Measurements from ENCODE around the gene ADGRA1.

ADGRA1 gene

DNA sequence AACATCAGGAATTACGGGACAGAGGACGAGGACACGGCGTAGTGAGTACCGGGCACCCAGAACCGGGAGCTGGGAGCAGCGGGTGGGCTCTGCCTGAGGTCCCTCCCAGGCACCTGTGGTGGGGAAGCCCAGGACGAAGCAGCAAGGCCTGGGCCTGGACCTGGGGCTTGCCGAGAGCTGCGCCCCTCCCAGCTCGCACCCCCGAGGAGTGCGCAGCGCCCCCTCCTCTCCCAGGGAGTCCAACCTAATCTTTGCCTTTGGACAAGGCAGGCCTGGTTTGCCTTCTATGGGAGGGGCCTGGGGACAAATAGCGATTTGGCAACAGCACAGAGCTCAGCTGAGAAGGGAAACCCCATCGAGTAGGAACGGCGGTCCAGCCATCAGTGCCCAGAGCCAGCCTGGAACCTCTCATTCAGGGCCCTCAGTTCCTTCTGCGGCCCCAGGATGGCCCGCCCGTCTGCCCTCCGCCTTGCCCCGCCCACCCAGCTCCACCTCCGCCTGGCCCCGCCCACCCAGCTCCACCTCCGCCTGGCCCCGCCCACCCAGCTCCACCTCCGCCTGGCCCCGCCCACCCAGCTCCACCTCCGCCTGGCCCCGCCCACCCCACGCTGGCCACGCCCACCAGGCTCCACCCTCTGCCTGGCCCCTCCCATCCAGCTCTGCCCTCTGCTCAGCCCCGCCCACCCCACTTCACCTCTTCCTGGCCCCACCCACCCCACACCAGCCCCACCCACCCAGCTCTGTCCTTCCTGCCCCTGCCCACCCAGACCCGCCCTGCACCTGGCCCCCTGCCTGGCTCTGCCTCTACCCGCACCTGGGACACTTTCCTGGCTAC lies 39.8 kb downstream of the ADGRA1 start:
- Histone ChIP-seq H3K79me2 (ENCODE audit: insufficient read depth, low read depth) (no peaks in the 10 kb centered on the region), H4K20me1 (ENCODE audit: insufficient read depth) (no peaks in the 10 kb centered on the region), H3K9ac (no peak overlapping the region), H3K27ac (no peak overlapping the region), H3K36me3 (ENCODE audit: insufficient read depth) (no peaks in the 10 kb centered on the region), H3K4me2 (no peak overlapping the region), H2AFZ (ENCODE audit: low read depth) (no peak overlapping the region), H3K27me3 (ENCODE audit: insufficient read depth, low read depth) (peaks cover 3% of the 10 kb centered on the region; the same call in 1 of the 2 replicates), H3K4me1 (ENCODE audit: low read depth, poor library complexity, severe bottlenecking) (no peaks in the 10 kb centered on the region), H3K4me3 (IDR thresholded peaks at IDR 0.05; ENCODE audit: insufficient read depth, low read depth, low read length) (no peak overlapping the region)
- TF ChIP-seq, protein P1, sequence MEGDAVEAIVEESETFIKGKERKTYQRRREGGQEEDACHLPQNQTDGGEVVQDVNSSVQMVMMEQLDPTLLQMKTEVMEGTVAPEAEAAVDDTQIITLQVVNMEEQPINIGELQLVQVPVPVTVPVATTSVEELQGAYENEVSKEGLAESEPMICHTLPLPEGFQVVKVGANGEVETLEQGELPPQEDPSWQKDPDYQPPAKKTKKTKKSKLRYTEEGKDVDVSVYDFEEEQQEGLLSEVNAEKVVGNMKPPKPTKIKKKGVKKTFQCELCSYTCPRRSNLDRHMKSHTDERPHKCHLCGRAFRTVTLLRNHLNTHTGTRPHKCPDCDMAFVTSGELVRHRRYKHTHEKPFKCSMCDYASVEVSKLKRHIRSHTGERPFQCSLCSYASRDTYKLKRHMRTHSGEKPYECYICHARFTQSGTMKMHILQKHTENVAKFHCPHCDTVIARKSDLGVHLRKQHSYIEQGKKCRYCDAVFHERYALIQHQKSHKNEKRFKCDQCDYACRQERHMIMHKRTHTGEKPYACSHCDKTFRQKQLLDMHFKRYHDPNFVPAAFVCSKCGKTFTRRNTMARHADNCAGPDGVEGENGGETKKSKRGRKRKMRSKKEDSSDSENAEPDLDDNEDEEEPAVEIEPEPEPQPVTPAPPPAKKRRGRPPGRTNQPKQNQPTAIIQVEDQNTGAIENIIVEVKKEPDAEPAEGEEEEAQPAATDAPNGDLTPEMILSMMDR (conservative IDR thresholded peaks at IDR 0.05; ENCODE audit: low read depth, low read length): no peak

DNA sequence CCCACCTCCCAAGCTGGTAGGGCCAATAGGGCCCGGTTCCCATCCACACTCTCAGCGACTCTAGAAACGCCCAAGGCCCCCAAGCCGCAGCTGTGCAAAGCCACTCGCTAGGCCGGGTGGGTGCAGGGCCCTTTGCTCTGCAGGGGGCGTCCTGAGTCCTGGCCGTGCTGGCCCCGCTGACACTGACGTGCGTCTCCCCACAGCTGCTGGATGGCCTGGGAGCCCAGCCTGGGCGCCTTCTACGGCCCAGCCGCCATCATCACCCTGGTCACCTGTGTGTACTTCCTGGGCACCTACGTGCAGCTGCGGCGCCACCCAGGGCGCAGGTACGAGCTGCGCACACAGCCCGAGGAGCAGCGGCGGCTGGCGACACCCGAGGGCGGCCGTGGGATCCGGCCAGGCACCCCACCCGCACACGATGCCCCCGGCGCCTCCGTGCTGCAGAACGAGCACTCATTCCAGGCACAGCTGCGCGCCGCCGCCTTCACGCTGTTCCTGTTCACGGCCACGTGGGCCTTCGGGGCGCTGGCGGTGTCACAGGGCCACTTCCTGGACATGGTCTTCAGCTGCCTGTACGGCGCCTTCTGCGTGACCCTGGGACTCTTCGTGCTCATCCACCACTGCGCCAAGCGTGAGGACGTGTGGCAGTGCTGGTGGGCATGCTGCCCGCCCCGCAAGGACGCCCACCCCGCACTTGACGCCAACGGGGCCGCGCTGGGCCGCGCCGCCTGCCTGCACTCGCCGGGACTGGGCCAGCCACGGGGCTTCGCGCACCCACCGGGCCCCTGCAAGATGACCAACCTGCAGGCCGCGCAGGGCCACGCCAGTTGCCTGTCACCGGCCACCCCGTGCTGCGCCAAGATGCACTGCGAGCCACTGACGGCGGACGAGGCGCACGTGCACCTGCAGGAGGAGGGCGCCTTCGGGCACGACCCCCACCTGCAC lies 40.7 kb downstream of the ADGRA1 start:
- Histone ChIP-seq H3K36me3 (ENCODE audit: insufficient read depth) (no peaks in the 10 kb centered on the region), H3K9ac (no peak overlapping the region), H3K27ac (no peak overlapping the region), H3K79me2 (ENCODE audit: insufficient read depth, low read depth) (no peaks in the 10 kb centered on the region), H3K4me3 (IDR thresholded peaks at IDR 0.05; ENCODE audit: insufficient read depth, low read depth, low read length) (no peak overlapping the region), H3K4me1 (ENCODE audit: low read depth, poor library complexity, severe bottlenecking) (no peaks in the 10 kb centered on the region), H4K20me1 (ENCODE audit: insufficient read depth) (no peaks in the 10 kb centered on the region), H3K4me2 (no peak overlapping the region), H2AFZ (ENCODE audit: low read depth) (no peak overlapping the region), H3K27me3 (ENCODE audit: insufficient read depth, low read depth) (peaks cover 3% of the 10 kb centered on the region; the same call in 1 of the 2 replicates)
- TF ChIP-seq, protein P1 (conservative IDR thresholded peaks at IDR 0.05; ENCODE audit: low read depth, low read length): no peak

DNA sequence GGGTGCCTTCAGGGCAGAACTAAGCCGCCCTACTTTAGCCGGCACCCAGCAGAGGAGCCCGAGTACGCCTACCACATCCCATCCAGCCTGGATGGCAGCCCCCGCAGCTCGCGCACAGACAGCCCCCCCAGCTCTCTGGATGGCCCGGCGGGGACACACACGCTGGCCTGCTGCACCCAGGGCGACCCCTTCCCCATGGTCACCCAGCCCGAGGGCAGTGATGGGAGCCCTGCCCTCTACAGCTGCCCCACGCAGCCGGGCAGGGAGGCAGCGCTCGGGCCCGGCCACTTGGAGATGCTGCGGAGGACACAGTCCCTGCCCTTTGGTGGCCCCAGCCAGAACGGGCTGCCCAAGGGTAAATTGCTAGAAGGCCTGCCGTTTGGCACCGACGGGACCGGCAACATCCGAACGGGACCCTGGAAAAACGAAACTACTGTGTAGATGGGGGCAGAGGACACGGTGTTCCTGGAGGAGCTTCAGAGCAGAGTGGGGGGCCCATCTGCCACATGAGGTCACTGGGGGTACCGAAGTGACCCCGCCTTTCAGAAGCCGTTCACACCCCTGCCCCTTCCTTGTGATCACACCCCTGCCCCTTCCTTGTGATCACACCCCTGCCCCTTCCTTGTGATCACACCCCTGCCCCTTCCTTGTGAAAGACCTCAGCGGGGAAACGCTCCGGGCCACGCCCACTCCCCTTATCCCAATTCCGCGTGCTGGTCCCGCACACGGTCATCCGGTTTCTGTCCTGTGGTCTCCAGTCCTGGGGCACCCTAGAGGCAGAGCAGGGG lies 41.5 kb downstream of the ADGRA1 start:
- Histone ChIP-seq H3K4me1 (ENCODE audit: low read depth, poor library complexity, severe bottlenecking) (no peaks in the 10 kb centered on the region), H3K4me2 (no peak overlapping the region), H4K20me1 (ENCODE audit: insufficient read depth) (no peaks in the 10 kb centered on the region), H3K27ac (no peak overlapping the region), H3K36me3 (ENCODE audit: insufficient read depth) (no peaks in the 10 kb centered on the region), H3K27me3 (ENCODE audit: insufficient read depth, low read depth) (peaks cover 8% of the 10 kb centered on the region; the same call in 1 of the 2 replicates), H2AFZ (ENCODE audit: low read depth) (no peak overlapping the region), H3K9ac (no peak overlapping the region), H3K4me3 (IDR thresholded peaks at IDR 0.05; ENCODE audit: insufficient read depth, low read depth, low read length) (no peak overlapping the region), H3K79me2 (ENCODE audit: insufficient read depth, low read depth) (no peaks in the 10 kb centered on the region)
- TF ChIP-seq, protein P1 (conservative IDR thresholded peaks at IDR 0.05; ENCODE audit: low read depth, low read length): no peak

DNA sequence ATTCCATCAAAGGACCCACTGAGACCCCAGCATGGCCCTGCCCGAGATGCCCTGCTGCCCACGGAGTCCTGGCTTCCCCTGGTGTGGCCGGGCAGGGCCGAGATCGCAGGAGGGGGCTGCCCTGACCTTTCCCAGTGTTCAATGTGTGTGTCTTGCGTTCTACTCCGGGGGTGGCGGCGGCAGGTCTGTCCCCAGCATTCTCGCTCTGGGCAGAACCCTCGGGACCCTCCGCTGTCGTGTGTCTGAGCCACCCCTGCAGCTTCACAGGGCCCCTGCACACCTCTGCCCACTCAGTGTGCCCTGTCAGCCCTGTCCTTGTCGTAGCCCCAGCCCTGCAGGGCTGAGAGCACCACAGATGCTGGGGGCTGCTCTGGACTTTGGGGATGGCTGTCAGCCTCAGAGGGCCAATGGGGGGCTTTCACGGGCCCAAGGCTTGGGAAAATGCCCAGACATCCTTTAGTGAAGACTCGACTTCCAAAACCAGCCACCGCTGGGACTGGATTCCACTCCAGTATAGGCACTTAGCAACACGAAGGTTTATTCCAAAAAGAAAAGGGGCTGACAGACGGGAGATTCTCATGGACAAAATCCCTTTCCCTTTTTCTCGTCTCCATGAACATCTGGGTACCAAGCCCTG lies 42.3 kb downstream of the ADGRA1 start:
- Histone ChIP-seq H2AFZ (ENCODE audit: low read depth) (no peak overlapping the region), H3K4me3 (IDR thresholded peaks at IDR 0.05; ENCODE audit: insufficient read depth, low read depth, low read length) (no peak overlapping the region), H3K4me1 (ENCODE audit: low read depth, poor library complexity, severe bottlenecking) (no peaks in the 10 kb centered on the region), H3K27ac (no peak overlapping the region), H3K9ac (no peak overlapping the region), H4K20me1 (ENCODE audit: insufficient read depth) (no peaks in the 10 kb centered on the region), H3K79me2 (ENCODE audit: insufficient read depth, low read depth) (no peaks in the 10 kb centered on the region), H3K27me3 (ENCODE audit: insufficient read depth, low read depth) (peaks cover 15% of the 10 kb centered on the region; the same call in 1 of the 2 replicates), H3K4me2 (no peak overlapping the region), H3K36me3 (ENCODE audit: insufficient read depth) (no peaks in the 10 kb centered on the region)
- TF ChIP-seq, protein P1 (conservative IDR thresholded peaks at IDR 0.05; ENCODE audit: low read depth, low read length): no peak

All from KMS-11 (cell line).